HepG2 (cell line): ENCODE results near the gene HACD2. TPM values are rescaled to one million over a fixed set of nuclear protein-coding genes. Genes with fewer than 3 reads are reported as not detected.

ENCODE experiments used
- ATAC-seq: fragments of 200-7000 bp; cut with Tn5 transposase; 3 replicates; pipeline ENCODE4 v1.9.1; 2020; ENCODE audit warnings: mild to moderate bottlenecking, moderate library complexity
- BruUV-seq: library from RNA; stranded (reverse); fragments of 400-500 nt; replicated peaks from 2 replicates; lab custom pipeline; 2021; lab: Mats Ljungman, UMichigan
- CTCF ChIA-PET: fragments of 300-600 bp; formaldehyde crosslinking; extraction: SDS; loops from one replicate; lab custom pipeline; 2021; ENCODE audit warnings: low total read pairs, inconsistent platforms, low intra/inter-chr PET ratio; lab: Yijun Ruan, JAX
- POLR2A ChIA-PET: fragments of 350-600 bp; sonication (Branson Sonifier 250); formaldehyde crosslinking; loops from one replicate; lab custom pipeline; 2020; ENCODE audit warnings: antibody characterized with exemption, inconsistent platforms; lab: Yijun Ruan, JAX
- DNase-seq: peaks from one replicate; pipeline ENCODE4 v3.0.0-alpha.2; 2015; ENCODE audit warnings: low spot score
- FAIRE-seq: peaks from 3 replicates; lab custom pipeline; 2011; peaks lifted over from hg19 to GRCh38; lab: Jason Lieb, UNC
- H2AFZ ChIP-seq: one replicate; pipeline ENCODE4 v1.6.1; 2011; ENCODE audit warnings: low read length, inconsistent platforms
- H3K27ac ChIP-seq: fragments of 300-600 bp; 3 replicates; pipeline ENCODE4 v1.8.0; 2011; ENCODE audit warnings: mixed run types, mild to moderate bottlenecking, mixed read lengths, low read length, inconsistent platforms; ENCODE audit not compliant: insufficient read depth; ENCODE audit errors: extremely low read length
- H3K27me3 ChIP-seq, 2 experiments: fragments of 200-600 bp in 1 of 2; 2 replicates in 1 of 2; 3 replicates in 1 of 2; pipeline versions ENCODE4 v1.6.0 to v1.8.0; 2011; ENCODE audit warnings: low read length in 2 of 2, mild to moderate bottlenecking in 2 of 2, moderate library complexity in 2 of 2, inconsistent platforms in 1 of 2; ENCODE audit not compliant: insufficient read depth in 2 of 2, control insufficient read depth in 1 of 2
- H3K36me3 ChIP-seq, 2 experiments: fragments of 200-600 bp in 1 of 2; replicated peaks in 1 of 2; 2 replicates in 1 of 2; 3 replicates in 1 of 2; pipeline versions ENCODE4 v1.5.1 to v1.8.0; 2011; ENCODE audit warnings: low read length in 2 of 2, inconsistent platforms in 1 of 2; ENCODE audit not compliant: insufficient read depth in 2 of 2, control insufficient read depth in 1 of 2
- H3K4me1 ChIP-seq: 2 replicates; pipeline ENCODE4 v1.5.1; 2012; ENCODE audit warnings: low read length, inconsistent platforms; ENCODE audit not compliant: insufficient read depth
- H3K4me2 ChIP-seq: 2 replicates; pipeline ENCODE4 v1.6.0; 2011; ENCODE audit warnings: low read depth, low read length, inconsistent platforms
- H3K4me3 ChIP-seq, 3 experiments: fragments of 200-600 bp in 1 of 3; sonication (generic), shearing (Covaris generic) in 1 of 3; replicated peaks in 1 of 3; 2 replicates each; pipeline ENCODE4 v1.5.1; 2011 to 2016; ENCODE audit warnings: low read length in 3 of 3, inconsistent platforms in 2 of 3, low read depth in 2 of 3, mild to moderate bottlenecking in 2 of 3, control low read depth in 1 of 3, mixed read lengths in 1 of 3; ENCODE audit not compliant: insufficient read depth in 1 of 3
- H3K79me2 ChIP-seq: one replicate; pipeline ENCODE4 v1.6.1; 2011; ENCODE audit warnings: low read length, inconsistent platforms; ENCODE audit not compliant: insufficient read depth
- H3K9ac ChIP-seq: 2 replicates; pipeline ENCODE4 v1.6.0; 2011; ENCODE audit warnings: mild to moderate bottlenecking, low read depth, low read length, inconsistent platforms; ENCODE audit not compliant: insufficient read depth
- H3K9me3 ChIP-seq: 2 replicates; pipeline ENCODE4 v1.5.1; 2012; ENCODE audit warnings: mild to moderate bottlenecking, low read length
- H4K20me1 ChIP-seq: 2 replicates; pipeline ENCODE4 v1.6.0; 2011; ENCODE audit warnings: inconsistent platforms, mild to moderate bottlenecking, low read length, moderate library complexity; ENCODE audit not compliant: insufficient read depth
- CCDC6 ChIP-seq: sonication (generic); formaldehyde crosslinking; IDR thresholded peaks from 2 replicates; pipeline ENCODE4 v1.8.1; 2022; ENCODE audit warnings: mild to moderate bottlenecking, missing genetic modification reagents, moderate library complexity
- CREM ChIP-seq, 2 experiments: sonication (generic) in 1 of 2; formaldehyde crosslinking in 1 of 2; IDR thresholded peaks; 2 replicates each; pipeline versions ENCODE4 v1.4.0 to v1.6.1; 2016 to 2020; ENCODE audit warnings: antibody characterized with exemption in 1 of 2, mild to moderate bottlenecking in 1 of 2, missing genetic modification reagents in 1 of 2
- E2F2 ChIP-seq: sonication (generic); formaldehyde crosslinking; IDR thresholded peaks from 2 replicates; pipeline ENCODE4 v1.4.0; 2020; ENCODE audit warnings: missing genetic modification reagents, borderline replicate concordance
- EHMT2 ChIP-seq: fragments of 200-600 bp; sonication (generic); IDR thresholded peaks from 2 replicates; pipeline ENCODE4 v1.7.0; 2017; ENCODE audit warnings: antibody characterized with exemption, low read depth, low read length, borderline replicate concordance
- HNF4A ChIP-seq: sonication (generic); formaldehyde crosslinking; IDR thresholded peaks from 2 replicates; pipeline ENCODE4 v1.4.0; 2020; ENCODE audit warnings: missing genetic modification reagents
- KDM6A ChIP-seq: IDR thresholded peaks from 2 replicates; pipeline ENCODE4 v1.6.1; 2016; ENCODE audit warnings: low read depth
- KLF11 ChIP-seq: IDR thresholded peaks from 2 replicates; pipeline ENCODE4 v1.6.1; 2016; ENCODE audit warnings: missing compliant biosample characterization
- MAFF ChIP-seq: IDR thresholded peaks from 2 replicates; pipeline ENCODE4 v1.6.1; 2011; ENCODE audit warnings: low read depth, low read length, improper control_type of control experiment
- PHF20 ChIP-seq: sonication (generic); formaldehyde crosslinking; IDR thresholded peaks from 2 replicates; pipeline ENCODE4 v1.5.0; 2020; ENCODE audit warnings: mild to moderate bottlenecking, missing genetic modification reagents
- TEAD2 ChIP-seq: sonication (generic); formaldehyde crosslinking; IDR thresholded peaks from 2 replicates; pipeline ENCODE4 v1.9.0; 2021; ENCODE audit warnings: missing genetic modification reagents
- ZFP90 ChIP-seq: sonication (generic); formaldehyde crosslinking; IDR thresholded peaks from 2 replicates; pipeline ENCODE4 v1.8.0; 2022; ENCODE audit warnings: missing genetic modification reagents, mild to moderate bottlenecking, inconsistent platforms, borderline replicate concordance
- ZNF142 ChIP-seq: sonication (generic); formaldehyde crosslinking; IDR thresholded peaks from 2 replicates; pipeline ENCODE4 v1.4.0; 2020; ENCODE audit warnings: missing genetic modification reagents
- ZNF207 ChIP-seq: fragments of 450-650 bp; IDR thresholded peaks from 2 replicates; pipeline ENCODE4 v1.6.1; 2016; ENCODE audit warnings: antibody characterized with exemption, borderline replicate concordance
- ZNF546 ChIP-seq: sonication (generic); formaldehyde crosslinking; conservative IDR thresholded peaks from 2 replicates; pipeline ENCODE4 v1.8.1; 2023; ENCODE audit warnings: mild to moderate bottlenecking, missing genetic modification reagents
- ZNF781 ChIP-seq: sonication (generic); formaldehyde crosslinking; IDR thresholded peaks from 2 replicates; pipeline ENCODE4 v1.5.1; 2020; ENCODE audit warnings: borderline replicate concordance, mild to moderate bottlenecking, missing genetic modification reagents; ENCODE audit errors: not compliant biosample characterization
- WGBS: methylation state at CpG from one replicate; pipeline ENCODE4 v1.1.6; 2017; ENCODE audit warnings: low lambda C conversion rate; 5-methylcytosine and 5-hydroxymethylcytosine counted together
- in situ Hi-C: cut with HindIII; loops from 2 replicates; pipeline ENCODE4 v1.10.0; 2017; ENCODE audit warnings: low pct_unique_long_range_greater_than_20kb; ENCODE audit not compliant: extremely low pct_ligation_motif_present
- intact Hi-C: fragments of 100-400 bp; cut with micrococcal nuclease; formaldehyde crosslinking; loops from one replicate; pipeline ENCODE4 v1.10.0; 2022; ENCODE audit not compliant: unreplicated experiment
- polyA plus RNA-seq, 8 experiments: library from polyadenylated mRNA; depleted of rRNA in 3 of 8; stranded (reverse) in 7 of 8; unstranded in 1 of 8; fragments of >200 nt; fragmentation: Illumina TruSeq in 4 of 8; extraction: Trizol in 4 of 8; gene quantifications; 2 replicates each; pipeline versions ENCODE4 v1.2.1 to v1.2.3, GENCODE V29; 2011 to 2016; ENCODE audit warnings: low read depth in 4 of 8, missing spikeins in 1 of 8, mixed read lengths in 1 of 8; ENCODE audit not compliant: insufficient read depth in 1 of 8
- total RNA-seq, 5 experiments: library from RNA; depleted of rRNA; stranded (reverse); fragments of >200 nt; fragmentation: Illumina TruSeq; extraction: Trizol; gene quantifications; 2 replicates each; pipeline ENCODE4 v1.2.3, GENCODE V29; 2016; ENCODE audit warnings: low read depth in 1 of 5
- TF ChIP-seq, protein P1 (sequence below): sonication (generic); formaldehyde crosslinking; IDR thresholded peaks from 2 replicates; pipeline ENCODE4 v1.4.0; 2020; ENCODE audit warnings: missing genetic modification reagents

The HACD2 gene
- total and polyA plus RNA-seq, 2 of the 13 experiments (the other 11 are each of a cell fraction or from before 2014, with no cell fraction given), result 47.0 to 50.4 TPM

- Histone ChIP-seq H3K79me2 (no peaks in the 10 kb centered on the region), H3K9me3 (no peaks in the 10 kb centered on the region), H3K4me3 (no peak overlapping the region), H3K36me3 (peaks cover 7 to 25% of the 10 kb centered on the region in 2 experiments; a peak in 4 of 5 replicates), H3K4me2 (no peak overlapping the region), H3K9ac (no peak overlapping the region), H4K20me1 (no peaks in the 10 kb centered on the region), H3K27me3 (no peaks in the 10 kb centered on the region), H3K4me1 (peaks cover 40% of the 10 kb centered on the region), H3K27ac (no peak overlapping the region), H2AFZ (no peak overlapping the region)
- FAIRE-seq (no peak), ATAC-seq (no peak), DNase-seq (no peak)
- BruUV-seq, result no TSS peak
- ChIA-PET POLR2A (interaction anchor here (1.3 kb wide), 1 partner anchor 26 kb away, joined by 3 read pairs; no protein-coding TSS in a partner anchor), CTCF (no interaction called here)
- intact Hi-C loops (no loop called here), in situ Hi-C loops (no loop called here)
- WGBS, result 85% methylated on average over 6 of the region's 6 CpGs
- TF ChIP-seq KLF11, result no peak
- TF ChIP-seq ZNF142 (CRISPR knock-in tag), result no peak
- no peak for TF ChIP-seq TEAD2
- TF ChIP-seq CCDC6 (CRISPR knock-in tag), result no peak
- no peak for TF ChIP-seq ZNF546 (CRISPR knock-in tag)
- TF ChIP-seq KDM6A (CRISPR knock-in tag), result no peak
- TF ChIP-seq MAFF, result no peak
- no peak for TF ChIP-seq ZNF781 (CRISPR knock-in tag)
- no peak for TF ChIP-seq EHMT2
- TF ChIP-seq CREM (IDR thresholded peaks at IDR 0.05), result no peak
- TF ChIP-seq CREM (CRISPR knock-in tag; IDR thresholded peaks at IDR 0.05), result no peak
- TF ChIP-seq ZFP90, result no peak
- no peak for TF ChIP-seq E2F2
- no peak for TF ChIP-seq HNF4A (CRISPR knock-in tag)
- TF ChIP-seq, protein P1, sequence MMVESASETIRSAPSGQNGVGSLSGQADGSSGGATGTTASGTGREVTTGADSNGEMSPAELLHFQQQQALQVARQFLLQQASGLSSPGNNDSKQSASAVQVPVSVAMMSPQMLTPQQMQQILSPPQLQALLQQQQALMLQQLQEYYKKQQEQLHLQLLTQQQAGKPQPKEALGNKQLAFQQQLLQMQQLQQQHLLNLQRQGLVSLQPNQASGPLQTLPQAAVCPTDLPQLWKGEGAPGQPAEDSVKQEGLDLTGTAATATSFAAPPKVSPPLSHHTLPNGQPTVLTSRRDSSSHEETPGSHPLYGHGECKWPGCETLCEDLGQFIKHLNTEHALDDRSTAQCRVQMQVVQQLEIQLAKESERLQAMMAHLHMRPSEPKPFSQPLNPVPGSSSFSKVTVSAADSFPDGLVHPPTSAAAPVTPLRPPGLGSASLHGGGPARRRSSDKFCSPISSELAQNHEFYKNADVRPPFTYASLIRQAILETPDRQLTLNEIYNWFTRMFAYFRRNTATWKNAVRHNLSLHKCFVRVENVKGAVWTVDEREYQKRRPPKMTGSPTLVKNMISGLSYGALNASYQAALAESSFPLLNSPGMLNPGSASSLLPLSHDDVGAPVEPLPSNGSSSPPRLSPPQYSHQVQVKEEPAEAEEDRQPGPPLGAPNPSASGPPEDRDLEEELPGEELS (CRISPR knock-in tag), result no peak
- no peak for TF ChIP-seq PHF20 (CRISPR knock-in tag)
- TF ChIP-seq ZNF207, result no peak
These were observed 47.4 kb upstream of the HACD2 start for GRCh38 chr3:123632161-123632655.
